Measurements from ENCODE around the gene UNC5CL. TPM values are rescaled to one million over a fixed set of nuclear protein-coding genes. Genes with fewer than 3 reads are reported as not detected.

The UNC5CL gene, protein sequence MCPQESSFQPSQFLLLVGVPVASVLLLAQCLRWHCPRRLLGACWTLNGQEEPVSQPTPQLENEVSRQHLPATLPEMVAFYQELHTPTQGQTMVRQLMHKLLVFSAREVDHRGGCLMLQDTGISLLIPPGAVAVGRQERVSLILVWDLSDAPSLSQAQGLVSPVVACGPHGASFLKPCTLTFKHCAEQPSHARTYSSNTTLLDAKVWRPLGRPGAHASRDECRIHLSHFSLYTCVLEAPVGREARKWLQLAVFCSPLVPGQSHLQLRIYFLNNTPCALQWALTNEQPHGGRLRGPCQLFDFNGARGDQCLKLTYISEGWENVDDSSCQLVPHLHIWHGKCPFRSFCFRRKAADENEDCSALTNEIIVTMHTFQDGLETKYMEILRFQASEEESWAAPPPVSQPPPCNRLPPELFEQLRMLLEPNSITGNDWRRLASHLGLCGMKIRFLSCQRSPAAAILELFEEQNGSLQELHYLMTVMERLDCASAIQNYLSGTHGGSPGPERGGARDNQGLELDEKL
- 14.6 TPM for total RNA-seq

DNA sequence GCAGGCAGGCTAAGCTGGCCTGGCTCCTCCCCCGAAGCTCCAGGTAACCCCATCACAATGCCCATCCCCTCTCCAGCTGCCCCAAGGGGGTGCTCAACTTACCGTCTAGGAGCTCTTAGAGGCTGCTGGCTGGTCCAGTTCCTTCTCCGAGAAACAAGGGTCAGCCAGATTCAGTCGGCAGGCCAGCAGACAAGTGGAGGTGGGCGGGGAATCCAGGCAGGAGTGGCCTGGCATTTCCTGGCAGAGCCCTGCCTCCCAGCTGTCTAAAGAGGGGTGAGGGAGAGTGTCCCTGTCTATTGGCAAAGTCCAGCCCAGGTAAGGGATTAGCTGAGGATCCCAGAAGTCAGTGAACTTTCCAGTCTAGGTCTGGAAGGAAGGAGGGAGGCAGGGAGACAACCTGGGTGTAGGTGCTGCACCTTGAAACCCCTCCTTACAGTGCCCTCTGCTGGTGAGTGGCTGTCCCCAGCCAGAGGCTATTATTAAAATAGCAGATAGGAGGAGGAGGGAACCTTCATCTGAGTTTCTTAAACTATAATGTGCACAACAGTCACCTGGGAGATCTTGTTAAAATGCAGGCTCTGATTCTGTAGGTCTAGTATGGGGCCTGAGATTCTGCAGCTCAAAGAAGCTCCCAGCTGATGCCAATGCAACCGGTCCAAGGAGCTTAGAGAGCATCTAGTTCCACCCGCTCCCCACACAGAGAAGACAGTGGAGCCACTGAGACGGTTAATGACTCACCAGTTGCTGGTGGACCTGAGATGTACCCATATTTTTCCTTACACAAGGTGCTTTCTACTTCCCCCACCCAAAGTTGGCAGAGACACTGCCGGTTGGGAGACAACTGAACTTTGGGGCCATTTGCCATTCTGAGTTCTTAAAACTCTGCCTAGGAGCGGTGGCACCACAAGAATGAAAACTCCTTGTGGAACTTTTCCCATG is at the start of gene UNC5CL:
TSS of gene UNC5CL (minus strand) at position 162 of the 939 bp plus-strand sequence. CDS start 4,147 bp downstream, outside the sequence.

GRCh38 chr6:41072836-41073202 is 33.8 kb upstream of the UNC5CL start, which contains the start of gene NFYA:
Gene NFYA, plus strand, starts transcription at chr6:41072974. Its CDS starts 6,116 bp downstream, at chr6:41079090.

DNA sequence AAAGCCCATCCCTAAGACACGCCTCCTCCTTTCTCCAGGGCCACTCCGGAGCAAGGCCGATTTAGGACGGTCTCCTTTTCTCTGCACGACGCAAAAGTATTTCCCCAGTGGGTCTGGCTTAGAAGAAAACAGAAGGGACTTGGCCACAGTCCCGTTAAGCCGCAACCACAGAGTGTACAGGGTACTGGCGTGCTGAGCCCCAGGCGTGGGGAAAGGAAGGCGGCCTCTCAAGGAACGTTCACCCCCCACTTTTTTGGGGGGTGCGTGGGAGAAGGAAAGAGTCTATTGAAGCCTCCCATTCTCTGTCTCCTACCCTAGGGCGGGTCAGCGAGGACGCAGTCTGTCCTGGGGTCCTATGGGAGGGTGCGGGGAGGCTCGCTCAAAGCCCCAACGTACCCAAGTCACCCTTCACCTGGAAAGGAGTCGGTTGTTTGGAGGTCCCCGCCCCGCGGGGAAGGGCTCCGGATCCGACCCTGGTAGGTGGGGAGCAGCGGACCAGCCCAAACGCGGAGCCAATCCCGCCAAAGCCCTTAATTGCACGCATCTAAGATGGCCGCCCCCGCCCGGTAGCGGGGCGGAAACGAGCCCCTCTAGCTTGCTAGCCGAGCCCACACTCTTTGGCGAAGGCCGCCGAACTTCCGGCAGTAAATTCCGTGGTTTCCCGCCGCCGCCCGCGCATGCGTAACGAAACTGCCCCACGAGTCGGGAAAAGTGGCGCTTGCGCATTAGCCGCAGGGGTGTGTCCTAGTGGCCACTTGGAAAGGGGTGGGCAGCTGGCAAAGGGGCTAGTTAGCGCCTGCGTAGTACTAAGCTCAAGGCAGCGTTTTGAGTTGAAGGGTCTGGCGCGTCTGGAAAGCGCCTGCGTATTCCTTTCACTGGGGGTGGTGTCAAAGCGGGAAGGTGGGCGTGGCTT is 33.2 kb upstream of the UNC5CL start, which contains the start of gene OARD1:
TSS of gene OARD1 (minus strand) at position 434 of the 913 bp plus-strand sequence. CDS start 722 bp downstream, outside the sequence.

DNA sequence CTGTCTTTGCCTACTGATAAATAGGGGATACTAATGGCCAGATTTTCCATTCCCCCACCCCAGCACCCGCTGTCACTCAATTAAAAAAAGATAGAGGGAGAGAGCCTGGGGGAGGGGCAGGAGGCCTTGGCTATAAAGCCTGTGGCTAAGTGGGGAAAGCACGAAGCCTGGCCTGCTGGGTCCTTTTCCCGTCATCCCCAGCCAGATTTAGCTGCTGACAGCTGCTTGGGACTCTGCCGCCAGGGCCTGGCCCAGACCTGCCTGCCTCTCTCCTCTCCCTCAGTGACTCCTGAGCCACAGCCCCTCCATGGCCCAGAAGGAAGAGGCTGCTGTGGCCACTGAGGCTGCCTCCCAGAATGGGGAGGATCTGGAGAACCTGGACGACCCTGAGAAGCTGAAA is 14.0 kb upstream of the UNC5CL start, which contains the start of gene APOBEC2:
TSS of gene APOBEC2 (plus strand) at position 162 of the 400 bp plus-strand sequence. CDS start at position 308, 146 bp downstream.

GRCh38 chr6:41042226-41043055 is 3.4 kb upstream of the UNC5CL start, which contains the start of gene TSPO2:
Gene TSPO2, plus strand, starts transcription at chr6:41042467. Its CDS starts 519 bp downstream, at chr6:41042986.

Other genes starting within 250 kb of the UNC5CL start
- 1.5 TPM for gene TSPO2, start 3.2 kb upstream of the UNC5CL start, total RNA-seq
- 197 TPM for gene APOBEC2, start 14.0 kb upstream of the UNC5CL start, total RNA-seq
- gene OARD1, start 33.1 kb upstream of the UNC5CL start, total RNA-seq: 30.7 TPM
- gene NFYA, start 33.8 kb upstream of the UNC5CL start, total RNA-seq: 42.5 TPM
- 2.2 TPM for gene TREML1, start 115.1 kb upstream of the UNC5CL start, total RNA-seq
- 0.99 TPM for gene TREM2, start 123.9 kb upstream of the UNC5CL start, total RNA-seq
- 0.76 TPM for gene TREML2, start 161.9 kb upstream of the UNC5CL start, total RNA-seq
- 0.12 TPM for gene TREML4, start 189.1 kb upstream of the UNC5CL start, total RNA-seq
- gene TREM1, start 247.5 kb upstream of the UNC5CL start, total RNA-seq: 1.2 TPM